HS-27A (cell line): ENCODE data around the gene CALU.

Experiments
- DNase-seq: peaks from one replicate; pipeline ENCODE4 v3.0.0-alpha.2; 2012; ENCODE audit warnings: low read depth, missing footprints

The CALU gene

DNA sequence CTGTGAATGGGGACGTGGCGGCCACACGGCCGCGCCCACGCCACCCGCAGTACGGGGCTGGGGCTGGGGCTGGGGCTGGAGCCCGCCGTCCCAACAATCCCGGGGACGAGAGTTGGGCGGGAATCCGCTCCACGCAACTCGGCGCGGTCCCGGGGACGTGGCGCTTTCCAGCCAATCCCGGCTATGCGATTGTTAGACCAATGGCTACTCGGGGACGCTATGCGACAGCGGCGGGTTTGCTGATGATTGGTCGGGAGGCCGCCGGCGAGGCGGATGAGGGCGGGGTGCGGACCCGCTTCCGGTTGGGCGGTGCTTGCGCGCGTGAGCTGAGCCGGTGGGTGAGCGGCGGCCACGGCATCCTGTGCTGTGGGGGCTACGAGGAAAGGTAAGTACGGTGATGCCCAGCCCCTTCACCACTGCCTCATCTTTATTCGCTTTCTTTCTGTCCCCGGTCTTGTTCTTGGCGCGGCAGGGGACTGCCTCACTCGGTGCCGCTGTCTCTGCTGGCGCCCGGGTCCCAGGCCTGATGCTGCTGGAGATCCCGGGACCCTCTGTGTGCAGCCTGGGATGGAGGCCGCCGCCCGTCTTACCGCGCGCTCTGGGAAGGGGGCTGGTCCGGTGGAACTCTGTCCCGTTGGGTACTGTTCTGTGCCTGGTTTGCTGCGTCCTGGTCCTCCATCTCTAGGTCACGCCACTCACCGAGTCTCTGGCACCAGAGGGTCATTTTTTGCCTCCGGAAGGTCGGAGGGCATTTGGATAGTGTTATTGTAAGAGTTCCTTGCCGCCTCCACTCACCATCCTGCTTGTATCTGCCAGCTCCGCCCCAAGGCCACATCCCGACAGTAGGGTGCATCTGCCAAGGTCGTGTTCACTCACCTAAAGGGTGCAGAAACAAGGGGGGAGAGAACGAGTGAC is at the start of gene CALU:
CALU (plus strand) TSS at position 312 of the 915 bp plus-strand sequence. CDS start 9,225 bp downstream, outside the sequence.
- DNase-seq: peak; percentile 80

DNA sequence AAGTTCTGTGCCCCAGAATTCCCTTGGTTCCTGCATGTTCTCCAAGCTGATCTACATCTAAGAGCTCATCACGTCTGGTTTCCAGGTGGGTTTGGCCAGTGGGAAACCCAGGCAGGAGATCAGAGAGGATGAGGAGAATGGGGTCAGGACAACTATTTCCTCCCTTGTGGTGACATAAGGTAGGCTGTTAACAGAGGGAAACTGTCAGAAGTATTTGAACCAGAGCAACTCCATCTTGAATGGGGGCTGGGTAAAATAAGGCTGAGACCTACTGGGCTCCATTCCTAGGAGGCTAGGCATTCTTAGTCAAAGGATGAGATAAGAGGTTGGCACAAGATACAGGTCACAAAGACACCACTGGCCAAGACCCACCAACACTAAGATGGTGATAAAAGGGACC is 47.9 kb upstream of the CALU start:
- DNase-seq: no peak

DNA sequence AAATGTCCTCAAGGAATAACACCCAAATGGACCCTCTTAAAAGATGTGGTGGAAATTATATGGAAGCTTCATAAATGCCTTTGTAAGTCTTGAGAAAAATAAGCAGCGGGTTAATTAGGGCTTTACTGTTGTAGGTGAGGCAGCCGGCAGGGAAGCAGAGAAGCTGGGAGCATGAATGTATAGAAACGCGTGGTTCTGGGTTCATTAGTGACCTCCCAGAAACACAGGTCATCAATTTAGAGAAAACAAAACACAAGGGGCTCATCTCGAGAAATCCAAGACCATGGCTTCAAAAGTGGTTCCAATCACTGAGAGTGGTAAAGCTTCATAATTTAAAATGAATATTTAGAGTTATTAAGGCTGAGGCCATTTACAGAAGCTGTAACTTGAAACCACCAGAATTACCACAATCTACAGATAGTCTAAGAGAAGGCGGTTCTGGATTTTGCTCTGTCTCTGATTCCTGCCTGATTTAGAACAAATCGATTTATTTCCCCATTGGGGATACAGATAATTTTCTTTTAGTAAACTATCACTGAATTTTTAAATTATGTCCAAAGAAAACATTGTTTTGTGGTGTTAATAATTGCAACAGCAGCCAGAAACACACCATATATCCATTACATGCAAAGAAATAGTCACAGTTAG is 46.4 kb upstream of the CALU start:
- DNase-seq: no peak

DNA sequence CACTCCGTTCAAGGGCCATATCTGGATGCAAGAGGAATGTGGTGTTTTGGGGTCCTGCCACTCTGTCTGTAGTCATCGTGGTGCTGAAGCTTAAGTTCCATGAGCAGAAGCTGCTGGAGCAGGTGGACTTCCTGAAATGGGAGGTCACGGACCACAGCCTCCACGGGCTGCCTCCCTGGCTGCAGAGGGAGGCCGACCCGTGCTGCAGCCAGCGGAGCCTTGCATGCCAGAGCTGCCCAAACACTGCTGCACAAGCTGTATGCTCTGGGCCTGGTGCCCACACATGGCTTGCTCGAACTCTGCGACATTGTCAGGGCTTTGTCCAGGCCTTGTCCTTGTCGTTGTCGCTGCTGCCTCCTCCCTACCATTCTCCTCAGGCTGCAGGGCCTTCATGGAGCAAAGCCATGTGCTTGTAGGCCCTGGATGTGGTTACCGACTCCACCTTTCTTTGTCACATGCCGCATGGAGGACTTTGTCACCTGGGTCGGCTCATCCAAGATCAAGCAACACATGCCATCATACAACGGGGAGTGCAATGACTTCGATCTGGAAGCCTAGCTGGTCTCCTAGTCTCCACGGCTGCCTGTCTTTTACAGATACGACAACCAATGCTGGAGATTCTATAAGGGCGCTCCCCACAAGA is 45.7 kb upstream of the CALU start:
- DNase-seq: no peak

DNA sequence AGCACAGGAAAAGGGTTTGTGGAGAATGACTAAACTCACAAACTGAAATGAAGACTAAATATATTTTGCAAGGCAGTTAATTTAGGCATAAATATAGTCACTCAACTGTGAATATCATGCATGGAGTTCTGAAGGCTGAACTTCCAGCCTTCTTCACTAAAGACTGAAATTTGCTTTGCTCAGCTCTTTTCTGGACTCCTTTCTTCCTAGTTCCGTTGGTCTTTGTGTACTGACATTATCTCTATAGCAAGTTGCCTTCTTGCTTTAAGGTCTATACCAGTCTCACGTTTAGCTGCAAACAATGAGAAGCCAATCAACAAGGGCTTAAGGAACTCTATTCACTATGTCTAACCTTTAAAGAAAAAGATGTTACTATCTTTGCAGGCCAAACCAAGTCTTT is 44.4 kb upstream of the CALU start:
- DNase-seq: no peak

DNA sequence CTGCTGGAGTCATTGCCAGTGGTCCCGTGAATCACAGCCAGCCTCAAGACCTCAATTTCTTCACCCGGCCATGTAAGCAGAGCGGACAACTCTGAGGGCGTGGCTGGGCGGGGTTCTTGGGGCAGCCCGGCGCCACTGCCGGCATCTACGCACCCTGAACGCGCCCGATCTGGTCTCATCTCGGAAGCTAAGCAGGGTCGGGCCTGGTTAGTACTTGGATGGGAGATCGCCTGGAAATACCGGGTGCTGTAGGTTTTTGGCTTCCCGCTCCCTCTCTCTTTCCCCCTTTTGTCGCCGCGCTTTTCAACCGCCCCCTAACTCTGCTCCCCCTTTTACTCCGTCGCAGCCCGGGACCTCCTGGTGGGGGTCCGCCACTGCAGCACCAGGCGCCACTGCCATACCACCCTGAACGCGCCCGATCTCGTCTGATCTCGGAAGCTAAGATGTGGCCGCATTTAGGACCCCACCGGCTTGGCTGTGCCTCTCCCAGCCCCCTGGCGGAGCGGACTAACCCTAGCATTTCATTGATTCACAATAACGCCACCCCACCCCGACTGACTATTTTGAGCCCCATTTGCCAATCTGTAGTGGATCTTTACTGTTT is 41.8 kb upstream of the CALU start:
- no peak for DNase-seq

DNA sequence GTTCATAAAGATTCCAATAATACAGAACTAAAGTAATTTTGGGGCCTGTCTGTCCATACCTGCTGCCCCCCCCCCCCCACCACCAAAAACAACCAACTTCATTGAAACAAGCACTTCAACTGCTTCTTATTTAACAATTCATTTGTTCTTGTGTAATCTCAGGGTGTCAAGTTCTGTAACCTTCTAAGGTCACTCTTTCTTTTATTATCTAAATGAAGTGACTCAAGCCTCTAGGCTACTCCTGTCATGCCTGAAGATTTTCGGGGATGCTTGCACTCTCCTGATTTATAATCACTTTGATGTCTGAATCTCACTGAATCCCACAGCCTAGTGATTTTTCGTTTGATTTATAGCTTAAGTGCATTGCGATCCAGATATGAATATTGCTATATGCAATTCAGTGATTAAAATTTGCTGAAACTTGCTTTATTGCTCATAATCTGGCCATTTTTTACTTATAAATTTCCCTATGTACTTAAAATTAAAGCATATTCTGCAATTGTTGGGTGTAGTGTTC is 39.9 kb upstream of the CALU start:
- no peak for DNase-seq

DNA sequence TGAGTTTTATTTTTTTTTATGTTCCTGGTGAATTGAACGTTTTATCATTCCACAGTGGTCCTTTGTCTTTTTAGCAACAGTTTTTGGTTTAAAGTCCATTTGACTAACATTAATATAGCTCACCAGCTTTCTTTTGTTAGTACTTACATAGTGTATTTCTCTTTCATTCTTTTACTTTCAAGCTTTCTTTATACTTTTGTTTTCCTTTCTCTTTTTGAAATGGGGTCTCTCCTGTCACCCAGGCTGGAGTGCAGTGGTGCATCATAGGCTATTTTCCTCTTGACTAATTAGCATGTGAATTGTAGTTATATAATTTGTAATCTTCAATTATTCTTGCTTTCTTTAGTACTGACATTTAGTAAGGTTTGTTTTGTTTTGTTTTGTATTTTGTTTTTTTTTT is 39.3 kb upstream of the CALU start:
- no peak for DNase-seq

DNA sequence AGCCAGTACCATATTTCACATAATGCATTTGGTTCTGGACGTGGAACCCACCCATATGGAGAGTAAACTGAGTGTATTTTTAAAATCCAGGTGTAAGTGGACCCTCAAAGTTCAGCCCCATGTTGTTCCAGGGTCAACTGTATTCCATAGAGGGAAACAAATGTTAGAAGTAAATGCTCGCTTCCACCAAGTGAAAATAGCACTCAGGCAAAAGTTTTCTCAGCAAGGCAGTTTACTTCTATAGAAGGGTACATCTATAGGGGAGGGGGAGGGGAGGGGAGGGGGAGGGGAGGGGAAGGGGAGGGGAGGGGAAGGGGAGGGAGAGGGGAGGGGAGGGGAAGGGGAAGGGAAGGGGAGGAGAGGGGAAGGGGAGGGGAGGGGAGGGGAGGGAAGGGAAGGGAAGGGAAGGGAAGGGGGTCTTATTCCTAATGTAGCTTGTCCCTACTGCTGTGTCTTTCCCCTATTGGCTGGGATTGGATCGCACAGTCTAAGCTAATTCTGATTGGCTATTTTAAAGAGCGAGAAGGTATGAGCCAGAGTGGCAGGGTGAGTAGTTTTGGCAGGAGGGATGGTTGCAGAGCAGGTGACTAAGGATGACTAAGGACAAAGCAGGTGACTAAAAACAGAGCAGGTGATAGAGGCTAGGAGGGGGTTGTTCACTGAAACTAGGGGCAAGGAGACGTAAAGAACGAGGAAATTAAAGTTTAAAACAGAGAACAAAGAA is 37.9 kb upstream of the CALU start:
- DNase-seq: no peak

DNA sequence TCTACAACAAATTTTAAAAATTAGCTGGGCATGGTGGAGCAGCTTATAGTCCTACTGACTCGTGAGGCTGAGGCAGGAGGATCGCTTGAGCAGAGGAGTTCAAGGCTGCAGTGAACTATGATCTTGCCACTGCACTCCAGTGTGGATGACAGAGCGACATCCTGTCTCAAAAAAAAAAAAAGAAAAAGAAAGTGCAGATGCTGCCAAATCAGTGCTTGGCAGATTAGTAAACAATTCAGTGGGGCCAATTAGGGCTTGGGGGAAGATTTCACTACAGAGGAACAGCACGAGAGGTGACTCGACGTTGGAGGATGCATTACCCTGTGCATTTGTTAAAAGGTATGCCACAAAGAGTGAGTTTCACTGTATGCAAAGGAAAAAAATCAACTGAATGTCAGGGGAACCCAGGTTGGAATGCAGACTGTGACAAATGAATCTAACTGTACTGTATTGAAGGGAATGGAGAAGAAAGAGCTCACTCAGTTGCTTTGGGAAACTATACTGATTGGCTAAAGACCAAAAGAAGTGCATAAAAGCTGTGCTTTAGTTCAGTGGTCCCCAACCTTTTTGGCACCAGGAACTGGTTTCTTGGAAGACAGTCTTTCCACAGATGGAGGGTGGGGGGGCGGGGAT is 35.4 kb upstream of the CALU start:
- DNase-seq: no peak

DNA sequence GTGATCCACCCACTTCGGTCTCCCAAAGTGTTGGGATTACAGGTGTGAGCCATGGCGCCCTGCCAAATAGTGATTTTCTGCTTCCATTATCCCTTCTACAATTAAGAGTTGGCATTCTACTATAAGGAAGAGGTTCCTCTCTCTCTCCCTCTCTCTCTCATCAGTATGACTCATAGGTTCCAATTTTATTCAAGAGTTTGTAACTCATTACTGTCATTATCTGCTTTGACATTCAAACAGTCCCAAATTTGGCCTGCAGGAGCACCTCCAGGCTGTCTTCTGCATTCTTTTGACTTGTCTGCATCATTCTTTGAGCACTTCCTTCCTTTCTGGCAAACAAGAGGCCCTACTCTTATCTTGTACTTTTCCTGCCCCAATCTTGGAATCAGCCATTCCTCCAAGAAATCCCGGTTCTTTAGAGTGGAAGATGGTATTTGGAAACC is 33.2 kb upstream of the CALU start:
- DNase-seq: no peak

DNA sequence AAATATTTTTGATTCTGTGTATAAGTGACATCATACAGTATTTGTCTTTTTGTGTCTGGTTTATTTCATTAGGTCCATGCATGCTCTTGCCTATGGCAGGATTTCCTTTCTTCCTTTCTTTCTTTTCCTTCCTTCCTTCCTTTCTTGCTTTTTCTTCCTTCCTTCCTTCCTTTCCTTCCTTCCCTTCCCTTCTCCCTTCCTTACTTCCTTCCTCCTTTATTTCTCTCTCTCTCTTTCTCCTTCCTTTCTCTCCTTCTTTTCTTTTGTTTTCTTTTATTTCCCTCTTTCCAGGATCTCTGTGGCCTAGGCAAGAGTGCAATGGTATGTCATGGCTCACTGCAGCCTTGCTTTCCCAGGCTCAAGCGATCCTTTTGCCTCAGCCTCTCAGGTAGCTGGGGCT is 31.4 kb upstream of the CALU start:
- no peak for DNase-seq

DNA sequence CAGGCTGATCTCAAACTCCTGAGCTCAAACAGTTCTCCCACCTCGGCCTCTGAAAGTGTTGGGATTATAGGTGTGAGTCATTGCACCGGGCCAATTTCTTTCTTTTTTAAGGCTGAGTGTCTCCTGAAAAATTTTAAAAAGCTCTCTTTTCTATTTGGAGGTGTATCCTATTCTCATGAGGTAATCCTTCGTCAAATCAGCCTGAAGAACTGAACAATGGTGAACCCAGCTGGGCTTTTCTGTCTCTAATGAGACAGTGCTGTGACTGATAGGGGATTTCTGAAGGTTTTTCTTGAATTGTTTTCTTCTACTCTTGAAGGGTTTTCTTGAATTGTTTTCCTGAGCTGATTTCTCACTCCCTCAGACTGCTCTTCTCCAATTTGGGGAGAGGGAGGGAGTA is 30.9 kb upstream of the CALU start:
- DNase-seq: no peak

DNA sequence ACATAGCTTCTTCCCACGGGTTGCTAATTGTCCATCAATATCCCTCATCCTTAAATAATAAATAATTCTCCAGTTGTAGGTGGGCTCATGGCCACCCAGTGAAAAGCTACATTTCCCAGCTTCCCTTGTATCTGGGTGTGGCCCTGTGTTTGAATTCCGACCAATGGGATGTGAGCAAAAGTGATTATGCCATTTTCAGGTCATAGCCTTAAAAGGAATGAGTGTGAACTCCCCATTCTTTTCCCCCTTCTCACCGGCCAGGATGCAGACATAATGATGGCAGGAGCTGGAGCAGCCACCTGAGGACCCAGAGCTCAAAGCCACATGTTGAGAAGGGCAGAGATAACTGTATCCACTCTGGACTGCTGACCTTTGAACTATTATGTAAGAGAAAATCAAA is 30.3 kb upstream of the CALU start:
- DNase-seq: no peak

DNA sequence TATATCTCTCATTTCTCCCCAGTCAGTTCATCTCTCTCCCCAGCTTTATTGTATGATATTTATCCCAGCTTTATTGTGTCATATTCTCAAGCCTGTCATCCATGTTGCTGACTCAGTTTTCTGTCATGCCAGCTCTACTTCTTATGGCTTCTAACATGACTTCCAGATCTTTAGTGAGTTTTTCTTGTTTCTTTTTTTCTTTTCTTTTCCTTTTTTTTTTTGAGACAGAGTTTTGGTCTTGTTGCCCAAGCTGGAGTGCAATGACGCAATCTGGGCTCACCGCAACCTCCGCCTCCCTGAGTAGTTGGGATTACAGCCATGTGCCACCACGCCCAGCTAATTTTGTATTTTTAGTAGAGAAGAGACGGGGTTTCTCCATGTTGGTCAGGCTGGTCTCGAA is 28.7 kb upstream of the CALU start:
- no peak for DNase-seq

DNA sequence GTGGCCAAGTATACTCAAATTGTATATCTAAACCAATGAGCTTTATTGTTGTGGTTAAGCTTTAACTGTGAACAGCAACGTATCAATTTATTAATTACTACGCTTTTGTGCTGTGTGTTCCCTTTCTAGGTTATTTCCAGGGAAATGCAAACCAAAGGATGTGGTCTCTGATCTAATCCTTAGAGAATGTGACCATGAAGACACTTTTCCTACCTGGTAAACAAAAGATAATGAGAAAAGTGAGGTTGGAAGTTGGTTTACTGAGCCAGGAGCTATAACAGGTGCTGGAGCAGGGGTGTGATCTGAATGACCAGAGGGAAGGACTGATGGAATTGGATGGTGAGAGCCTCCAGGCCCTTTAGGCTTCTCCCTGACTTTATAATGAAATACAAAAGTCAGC is 25.4 kb upstream of the CALU start:
- DNase-seq: no peak

DNA sequence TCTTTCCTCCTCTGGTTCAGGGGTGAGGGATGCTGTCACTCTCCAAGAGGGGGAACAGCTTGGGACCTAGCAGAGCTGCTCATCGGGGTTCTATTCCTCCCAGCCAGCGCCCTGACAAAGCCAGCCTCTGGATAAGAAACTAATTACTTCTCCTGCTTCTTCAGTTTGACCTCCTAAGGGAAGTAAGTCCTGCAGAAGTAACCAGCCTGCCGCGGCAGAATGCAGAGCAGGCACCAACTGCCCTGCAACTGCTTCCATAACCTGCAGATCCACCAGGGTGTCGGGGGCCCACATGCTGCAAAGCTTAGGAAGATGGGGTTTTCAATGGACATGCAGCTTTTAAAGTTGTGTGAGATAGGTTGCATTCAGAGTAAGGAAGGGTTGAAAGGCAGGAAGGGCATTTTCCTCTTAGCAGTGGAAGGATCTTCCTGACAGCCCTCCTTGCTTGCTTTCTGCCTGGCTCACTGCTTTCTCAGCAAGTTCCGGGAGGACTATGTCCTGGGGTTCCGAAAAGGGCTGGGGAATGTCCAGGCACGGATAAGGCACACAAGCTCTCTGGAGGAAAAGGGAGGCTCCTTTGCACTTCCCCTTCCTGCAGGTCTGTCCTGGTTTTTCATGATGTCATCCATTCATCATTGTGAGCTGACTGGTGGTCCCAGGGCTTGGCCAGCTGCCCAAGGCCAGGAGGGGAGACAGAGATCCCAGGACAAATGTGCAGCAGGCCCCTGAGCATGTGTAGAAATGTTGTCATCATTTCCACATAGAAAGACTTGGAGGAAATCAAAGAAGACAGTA is 24.3 kb upstream of the CALU start:
- no peak for DNase-seq

DNA sequence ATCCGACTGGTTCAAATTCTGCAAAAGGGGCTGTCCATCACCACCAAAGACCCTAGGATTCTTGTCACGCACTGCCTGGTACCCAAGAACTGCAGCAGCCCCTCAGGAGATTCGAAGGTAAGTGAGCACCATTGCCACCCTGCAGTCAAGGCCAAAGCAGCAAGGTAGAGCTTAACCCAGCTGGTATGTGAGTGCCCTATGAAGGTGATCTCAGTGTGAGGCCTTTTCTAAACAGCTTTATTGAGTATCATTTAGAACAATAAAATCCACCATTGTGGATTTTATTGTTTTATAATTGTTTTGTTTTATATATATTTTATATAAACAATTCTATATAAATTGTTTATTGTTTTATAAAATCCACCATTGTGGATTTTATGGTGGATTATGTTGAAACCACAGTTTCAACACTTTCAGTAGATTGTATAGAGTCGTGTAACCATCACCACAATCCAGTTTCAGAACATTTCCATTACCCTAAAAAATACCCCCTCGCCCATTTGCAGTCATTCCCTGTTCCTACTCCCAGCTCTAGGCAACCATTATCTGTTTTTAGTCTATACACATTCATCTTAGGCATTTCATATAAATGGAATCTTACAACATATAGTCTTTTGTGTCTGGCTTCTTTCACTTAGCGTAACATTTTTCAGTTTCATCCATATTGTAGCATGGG is 20.1 kb upstream of the CALU start:
- no peak for DNase-seq

DNA sequence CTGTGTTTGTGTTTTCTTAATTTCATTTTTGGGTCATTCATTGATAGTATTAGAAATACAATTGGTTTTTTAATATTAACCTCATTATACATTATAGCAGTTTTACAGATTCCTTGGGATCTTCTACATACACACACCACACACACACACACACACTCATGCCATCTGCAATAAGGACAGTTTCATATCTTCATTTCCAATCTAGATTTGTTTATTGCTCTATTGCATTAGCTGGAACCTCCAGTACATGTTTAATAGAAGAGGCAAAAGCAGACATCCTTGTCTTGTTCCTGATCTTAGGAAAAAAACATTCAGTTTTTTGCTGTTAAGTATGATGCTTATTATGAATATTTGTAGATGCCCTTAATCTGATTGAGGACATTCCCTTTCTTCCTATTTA is 17.8 kb upstream of the CALU start:
- DNase-seq: no peak

DNA sequence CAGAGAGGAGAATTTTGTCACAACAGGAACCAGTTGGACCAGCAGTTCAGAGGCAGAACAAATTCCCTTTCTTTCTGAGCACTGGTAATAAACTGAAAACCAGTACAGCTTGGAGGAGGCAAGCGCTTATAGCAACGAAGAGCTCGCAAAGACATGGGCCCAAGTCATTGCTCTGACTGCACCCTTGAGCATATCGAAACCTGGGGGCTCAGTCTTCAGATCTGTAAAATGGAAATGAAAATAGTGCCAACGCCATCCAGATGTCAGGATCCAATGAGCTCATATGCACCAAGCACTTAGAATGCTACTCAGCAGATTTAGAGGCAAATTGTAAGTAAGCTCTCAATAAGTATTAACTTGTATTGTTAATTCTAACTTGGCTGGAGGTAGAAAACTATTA is 14.4 kb upstream of the CALU start:
- no peak for DNase-seq
